H1 (cell line): ENCODE results near the gene RASSF4. TPM values are rescaled to one million over a fixed set of nuclear protein-coding genes. Genes with fewer than 3 reads are reported as not detected.

ENCODE experiments used
- CTCF ChIA-PET: fragments of 300-600 bp; sonication (Branson Sonifier 250); formaldehyde crosslinking; loops from one replicate; lab custom pipeline; 2021; ENCODE audit not compliant: partially characterized antibody; lab: Charles Lee
- POLR2A ChIA-PET: fragments of 300-600 bp; sonication (Branson Sonifier 250); formaldehyde crosslinking; loops from one replicate; lab custom pipeline; 2021; ENCODE audit warnings: inconsistent platforms; ENCODE audit not compliant: partially characterized antibody; lab: Charles Lee
- DNase-seq, 2 experiments: peaks; one replicate each; pipeline versions ENCODE4 v3.0.0 to v3.0.0-alpha.2; 2010 to 2022; ENCODE audit warnings: low spot score in 2 of 2, low read depth in 1 of 2, mixed read lengths in 1 of 2
- FAIRE-seq: peaks from 2 replicates; lab custom pipeline; 2011; peaks lifted over from hg19 to GRCh38; lab: Jason Lieb, UNC
- H2AFZ ChIP-seq: 2 replicates; pipeline ENCODE4 v1.8.1; 2012; ENCODE audit warnings: low read length, inconsistent platforms
- H2AK5ac ChIP-seq: 2 replicates; pipeline ENCODE4 v1.6.1; 2013; ENCODE audit warnings: low read depth, low read length
- H2BK120ac ChIP-seq: replicated peaks from 2 replicates; pipeline ENCODE3; 2013; ENCODE audit warnings: low read depth, low read length, inconsistent platforms
- H2BK12ac ChIP-seq: 2 replicates; pipeline ENCODE4 v1.6.1; 2013; ENCODE audit warnings: low read depth, low read length
- H2BK15ac ChIP-seq: 2 replicates; pipeline ENCODE4 v1.6.1; 2013; ENCODE audit warnings: low read length
- H2BK20ac ChIP-seq: 2 replicates; pipeline ENCODE4 v1.6.1; 2013; ENCODE audit warnings: low read length
- H2BK5ac ChIP-seq: 2 replicates; pipeline ENCODE4 v1.6.1; 2013; ENCODE audit warnings: low read depth, low read length
- H3K14ac ChIP-seq: 2 replicates; pipeline ENCODE4 v1.6.1; 2013; ENCODE audit warnings: inconsistent platforms; ENCODE audit not compliant: insufficient read length
- H3K18ac ChIP-seq: 2 replicates; pipeline ENCODE4 v1.6.1; 2013; ENCODE audit warnings: low read length; ENCODE audit errors: extremely low read depth
- H3K23ac ChIP-seq: 2 replicates; pipeline ENCODE4 v1.6.1; 2013; ENCODE audit warnings: inconsistent platforms; ENCODE audit not compliant: insufficient read length
- H3K23me2 ChIP-seq: 2 replicates; pipeline ENCODE4 v1.6.1; 2013; ENCODE audit warnings: low read depth, low read length
- H3K27ac ChIP-seq: 2 replicates; pipeline ENCODE4 v1.6.1; 2011; ENCODE audit warnings: low read depth, low read length, inconsistent platforms
- H3K27me3 ChIP-seq, 4 experiments: replicated peaks in 1 of 4; 1 replicate in 1 of 4; 2 replicates in 3 of 4; pipeline versions ENCODE4 v1.6.1 to v1.8.1; 2011 to 2013; ENCODE audit warnings: low read length in 3 of 4, mild to moderate bottlenecking in 3 of 4, inconsistent platforms in 2 of 4, mixed read lengths in 2 of 4, moderate library complexity in 1 of 4; ENCODE audit not compliant: control insufficient read depth in 3 of 4, insufficient read depth in 3 of 4; ENCODE audit errors: extremely low read depth in 1 of 4
- H3K36me3 ChIP-seq, 4 experiments: 2 replicates each; pipeline versions ENCODE4 v1.6.1 to v1.8.1; 2011 to 2013; ENCODE audit warnings: mild to moderate bottlenecking in 4 of 4, low read length in 3 of 4, moderate library complexity in 2 of 4, control low read depth in 1 of 4, inconsistent platforms in 1 of 4; ENCODE audit not compliant: insufficient read depth in 4 of 4, control insufficient read depth in 2 of 4
- H3K4ac ChIP-seq: replicated peaks from 2 replicates; pipeline ENCODE3; 2013; ENCODE audit warnings: low read length, low read depth, mixed read lengths, inconsistent platforms; ENCODE audit not compliant: insufficient read length
- H3K4me1 ChIP-seq, 4 experiments: replicated peaks in 1 of 4; 1 replicate in 1 of 4; 2 replicates in 3 of 4; pipeline versions ENCODE4 v1.6.1 to v1.8.1; 2011 to 2013; ENCODE audit warnings: low read length in 3 of 4, inconsistent platforms in 2 of 4, mixed read lengths in 1 of 4; ENCODE audit not compliant: insufficient read depth in 4 of 4, control insufficient read depth in 3 of 4
- H3K4me2 ChIP-seq, 2 experiments: 2 replicates each; pipeline versions ENCODE4 v1.6.1 to v1.8.1; 2011 to 2013; ENCODE audit warnings: low read depth in 2 of 2, low read length in 2 of 2, control low read depth in 1 of 2, inconsistent platforms in 1 of 2, mild to moderate bottlenecking in 1 of 2; ENCODE audit not compliant: insufficient read depth in 1 of 2
- H3K4me3 ChIP-seq, 4 experiments: fragments of 200-600, 300-600 bp in 1 of 4; sonication (generic), shearing (Covaris generic), sonication (Bioruptor Twin) in 1 of 4; 2 replicates each; pipeline versions ENCODE4 v1.5.1 to v1.8.1; 2011 to 2016; ENCODE audit warnings: low read length in 4 of 4, low read depth in 3 of 4, control low read depth in 2 of 4, inconsistent platforms in 2 of 4, mild to moderate bottlenecking in 2 of 4, mixed read lengths in 1 of 4, moderate library complexity in 1 of 4; ENCODE audit not compliant: insufficient read depth in 2 of 4; ENCODE audit errors: extremely low read depth in 1 of 4
- H3K56ac ChIP-seq: replicated peaks from 2 replicates; pipeline ENCODE3; 2013; ENCODE audit warnings: low read depth, mild to moderate bottlenecking, mixed read lengths, low read length, inconsistent platforms; ENCODE audit not compliant: insufficient read length
- H3K79me1 ChIP-seq: 2 replicates; pipeline ENCODE4 v1.6.1; 2013; ENCODE audit warnings: low read depth, low read length, control low read depth
- H3K79me2 ChIP-seq, 2 experiments: 2 replicates each; pipeline versions ENCODE4 v1.6.1 to v1.8.1; 2012 to 2013; ENCODE audit warnings: low read length in 2 of 2, mild to moderate bottlenecking in 2 of 2, inconsistent platforms in 1 of 2; ENCODE audit not compliant: insufficient read depth in 2 of 2, control insufficient read depth in 1 of 2
- H3K9ac ChIP-seq, 4 experiments: replicated peaks in 1 of 4; 1 replicate in 1 of 4; 2 replicates in 3 of 4; pipeline versions ENCODE4 v1.6.1 to v1.8.1; 2011 to 2013; ENCODE audit warnings: low read depth in 3 of 4, low read length in 3 of 4, control low read depth in 2 of 4, mild to moderate bottlenecking in 2 of 4, moderate library complexity in 2 of 4, inconsistent platforms in 1 of 4; ENCODE audit errors: extremely low read depth in 1 of 4
- H3K9me3 ChIP-seq, 2 experiments: 2 replicates each; pipeline versions ENCODE4 v1.6.1 to v1.8.1; 2012 to 2013; ENCODE audit warnings: mild to moderate bottlenecking in 2 of 2, moderate library complexity in 2 of 2, control low read depth in 1 of 2, inconsistent platforms in 1 of 2, low read depth in 1 of 2, low read length in 1 of 2, mixed read lengths in 1 of 2; ENCODE audit not compliant: insufficient read depth in 2 of 2
- H4K20me1 ChIP-seq, 2 experiments: replicated peaks in 1 of 2; 2 replicates each; pipeline versions ENCODE3 to v1.8.1; 2011 to 2013; ENCODE audit warnings: inconsistent platforms in 2 of 2, low read length in 2 of 2, mild to moderate bottlenecking in 1 of 2; ENCODE audit not compliant: insufficient read depth in 2 of 2, control insufficient read depth in 1 of 2
- H4K5ac ChIP-seq: 2 replicates; pipeline ENCODE4 v1.6.1; 2013; ENCODE audit warnings: low read length, low read depth, mixed read lengths, inconsistent platforms; ENCODE audit not compliant: insufficient read length
- H4K8ac ChIP-seq: 2 replicates; pipeline ENCODE4 v1.8.0; 2013; ENCODE audit warnings: mild to moderate bottlenecking, moderate library complexity, low read length, inconsistent platforms; ENCODE audit not compliant: insufficient read depth; ENCODE audit errors: extremely low read depth
- H4K91ac ChIP-seq: replicated peaks from 2 replicates; pipeline ENCODE3; 2013; ENCODE audit warnings: low read length, mixed read lengths, inconsistent platforms; ENCODE audit not compliant: insufficient read length
- CHD2 ChIP-seq: IDR thresholded peaks from 2 replicates; pipeline ENCODE4 v1.6.1; 2012; ENCODE audit warnings: low read length, improper control_type of control experiment
- PHF8 ChIP-seq: fragments of 200-600 bp; sonication (generic); conservative IDR thresholded peaks from 2 replicates; pipeline ENCODE4 v1.7.1; 2012; ENCODE audit warnings: low read depth, mild to moderate bottlenecking, inconsistent platforms, low read length, moderate library complexity
- SAP30 ChIP-seq: fragments of 300-600 bp; sonication (generic); IDR thresholded peaks from 2 replicates; pipeline ENCODE4 v1.7.1; 2012; ENCODE audit warnings: low read length, moderate library complexity, mild to moderate bottlenecking, inconsistent platforms; ENCODE audit not compliant: insufficient read depth, insufficient replicate concordance
- WGBS, 2 experiments: shearing (Covaris generic) in 1 of 2; methylation state at CpG; one replicate each; pipeline versions ENCODE4 v1.1.6 to v1.1.7; 2013 to 2015; ENCODE audit warnings: low lambda C conversion rate in 2 of 2, mixed read lengths in 2 of 2, inconsistent platforms in 1 of 2, low coverage in 1 of 2, missing lambda C conversion rate in 1 of 2; ENCODE audit not compliant: insufficient replicate concordance in 2 of 2, insufficient coverage in 1 of 2, insufficient read length in 1 of 2; ENCODE audit errors: extremely low coverage in 1 of 2, missing lambda C conversion rate in 1 of 2; 5-methylcytosine and 5-hydroxymethylcytosine counted together
- polyA plus RNA-seq, 7 experiments: library from polyadenylated mRNA; depleted of rRNA in 3 of 7; stranded (reverse) in 5 of 7; unstranded in 2 of 7; fragments of >200 nt in 5 of 7; fragments of 200-250 nt in 2 of 7; gene quantifications; 1 replicate in 5 of 7; 2 replicates in 1 of 7; 4 replicates in 1 of 7; pipeline versions ENCODE4 v1.2.1 to v1.2.3, GENCODE V29; 2011 to 2013; ENCODE audit warnings: missing spikeins in 2 of 7, mixed read lengths in 2 of 7
- total RNA-seq: library from RNA; stranded (reverse); fragmentation: NEBNext Ultra II Directional; extraction: Animal tissue kit (Norgen Biotek cat#: 25700); gene quantifications from 2 replicates; pipeline ENCODE4 v1.2.1, GENCODE V29; 2021

RASSF4 gene
- total and polyA plus RNA-seq, 2 of the 8 experiments (the other 6 are each of a cell fraction or from before 2014, with no cell fraction given), result 14.3 to 14.5 TPM

DNA sequence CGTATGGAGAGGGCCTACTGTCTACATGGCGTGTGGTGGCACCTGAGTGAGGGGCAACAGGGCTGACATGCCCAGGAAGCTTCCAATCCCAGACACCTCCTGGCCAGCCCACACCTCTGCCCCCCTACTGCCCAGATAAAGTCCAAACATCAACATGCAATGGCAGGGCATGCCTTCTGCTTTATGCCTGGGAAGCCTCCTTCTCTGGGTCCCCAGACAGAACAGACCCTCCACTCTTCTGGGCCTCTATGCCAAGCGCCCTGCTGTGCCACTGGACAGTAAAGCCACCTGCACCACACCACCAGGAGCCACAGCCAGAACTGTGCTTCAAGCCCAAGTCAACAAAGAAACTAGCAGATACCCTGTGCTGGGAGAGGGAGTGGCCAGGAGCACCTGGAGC is 36.0 kb upstream of the RASSF4 start:
- H3K36me3 ChIP-seq, result no peaks in the 10 kb centered on the region
- FAIRE-seq, result no peak
- H3K9me3 ChIP-seq, result no peaks in the 10 kb centered on the region
- no peak overlapping the region for H2AK5ac ChIP-seq
- H3K4me3 ChIP-seq, result no peak overlapping the region
- H3K23me2 ChIP-seq, result peaks cover 11% of the 10 kb centered on the region; the same call in 1 of the 2 replicates
- no peak overlapping the region for H3K14ac ChIP-seq
- no peaks in the 10 kb centered on the region for H4K20me1 ChIP-seq
- no peak overlapping the region for H3K4ac ChIP-seq
- no peak overlapping the region for H2BK15ac ChIP-seq
- no peak overlapping the region for H3K23ac ChIP-seq
- H3K79me2 ChIP-seq, result no peaks in the 10 kb centered on the region
- no peak overlapping the region for H3K27ac ChIP-seq
- no peaks in the 10 kb centered on the region for H3K79me1 ChIP-seq
- H2BK20ac ChIP-seq, result no peak overlapping the region
- H3K4me1 ChIP-seq, result peaks cover 0 to 7% (median 0%) of the 10 kb centered on the region in 4 experiments; a peak in 1 of 7 replicates
- TF ChIP-seq SAP30 (no peak), PHF8 (no peak), CHD2 (no peak)
- no peak overlapping the region for H4K8ac ChIP-seq
- no peak overlapping the region for H2BK12ac ChIP-seq
- ChIA-PET CTCF (interaction anchor here (0.7 to 6.0 kb wide), 11 partner anchors 10 to 67 kb away, joined by 3 to 35 read pairs (median 10); no protein-coding TSS in a partner anchor), POLR2A (interaction anchor here (0.9 to 1.5 kb wide), 2 partner anchors 16 to 45 kb away, joined by 3 to 5 read pairs; no protein-coding TSS in a partner anchor)
- WGBS, 2 experiments, result 87% methylated on average over 3 of the region's 3 CpGs; no CpG with 5 or more reads in 1 of the 2 experiments
- H2AFZ ChIP-seq, result no peak overlapping the region
- H3K18ac ChIP-seq, result no peak overlapping the region
- H4K91ac ChIP-seq, result no peak overlapping the region
- H3K27me3 ChIP-seq, result peaks cover 0 to 6% (median 2%) of the 10 kb centered on the region in 4 experiments; a peak in 2 of 7 replicates
- H3K56ac ChIP-seq, result no peak overlapping the region
- H2BK120ac ChIP-seq, result no peak overlapping the region
- no peak overlapping the region for H2BK5ac ChIP-seq
- no peak overlapping the region for H3K9ac ChIP-seq
- no peak overlapping the region for H4K5ac ChIP-seq
- no peak for DNase-seq
- no peak overlapping the region for H3K4me2 ChIP-seq
